Measurements from ENCODE around the gene NOLC1.

NOLC1 gene

DNA sequence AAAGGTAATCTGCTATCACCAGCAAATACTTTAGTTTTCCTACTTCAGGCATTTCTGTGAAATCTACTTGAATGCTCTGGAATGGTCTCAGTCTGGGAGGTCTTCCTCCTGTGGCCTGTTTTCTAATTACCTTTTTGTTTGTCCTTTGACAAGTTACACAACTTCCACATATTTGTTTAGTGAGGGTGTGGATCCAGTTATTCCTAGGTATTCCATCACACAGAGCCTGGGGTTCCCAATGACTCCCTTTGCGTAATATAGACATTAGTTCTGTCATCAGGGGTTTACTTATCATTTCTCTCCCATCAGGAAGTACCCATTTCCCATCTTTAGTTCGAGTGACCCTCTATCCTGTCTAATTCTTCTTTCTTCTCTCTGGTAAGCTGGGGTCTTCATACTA, 45.8 kb downstream of the NOLC1 start:
- no peak overlapping the region for H3K4me3 ChIP-seq (ENCODE audit: low read depth, low read length)
- no peak for DNase-seq (ENCODE audit: low read depth)
- in situ Hi-C loops (cut with HindIII; ENCODE audit: low sequenced_read_pairs) = no loop called here
- TF ChIP-seq, protein P1, sequence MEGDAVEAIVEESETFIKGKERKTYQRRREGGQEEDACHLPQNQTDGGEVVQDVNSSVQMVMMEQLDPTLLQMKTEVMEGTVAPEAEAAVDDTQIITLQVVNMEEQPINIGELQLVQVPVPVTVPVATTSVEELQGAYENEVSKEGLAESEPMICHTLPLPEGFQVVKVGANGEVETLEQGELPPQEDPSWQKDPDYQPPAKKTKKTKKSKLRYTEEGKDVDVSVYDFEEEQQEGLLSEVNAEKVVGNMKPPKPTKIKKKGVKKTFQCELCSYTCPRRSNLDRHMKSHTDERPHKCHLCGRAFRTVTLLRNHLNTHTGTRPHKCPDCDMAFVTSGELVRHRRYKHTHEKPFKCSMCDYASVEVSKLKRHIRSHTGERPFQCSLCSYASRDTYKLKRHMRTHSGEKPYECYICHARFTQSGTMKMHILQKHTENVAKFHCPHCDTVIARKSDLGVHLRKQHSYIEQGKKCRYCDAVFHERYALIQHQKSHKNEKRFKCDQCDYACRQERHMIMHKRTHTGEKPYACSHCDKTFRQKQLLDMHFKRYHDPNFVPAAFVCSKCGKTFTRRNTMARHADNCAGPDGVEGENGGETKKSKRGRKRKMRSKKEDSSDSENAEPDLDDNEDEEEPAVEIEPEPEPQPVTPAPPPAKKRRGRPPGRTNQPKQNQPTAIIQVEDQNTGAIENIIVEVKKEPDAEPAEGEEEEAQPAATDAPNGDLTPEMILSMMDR (IDR thresholded peaks at IDR 0.05; ENCODE audit: low read depth, low read length, missing control alignments) = no peak

DNA sequence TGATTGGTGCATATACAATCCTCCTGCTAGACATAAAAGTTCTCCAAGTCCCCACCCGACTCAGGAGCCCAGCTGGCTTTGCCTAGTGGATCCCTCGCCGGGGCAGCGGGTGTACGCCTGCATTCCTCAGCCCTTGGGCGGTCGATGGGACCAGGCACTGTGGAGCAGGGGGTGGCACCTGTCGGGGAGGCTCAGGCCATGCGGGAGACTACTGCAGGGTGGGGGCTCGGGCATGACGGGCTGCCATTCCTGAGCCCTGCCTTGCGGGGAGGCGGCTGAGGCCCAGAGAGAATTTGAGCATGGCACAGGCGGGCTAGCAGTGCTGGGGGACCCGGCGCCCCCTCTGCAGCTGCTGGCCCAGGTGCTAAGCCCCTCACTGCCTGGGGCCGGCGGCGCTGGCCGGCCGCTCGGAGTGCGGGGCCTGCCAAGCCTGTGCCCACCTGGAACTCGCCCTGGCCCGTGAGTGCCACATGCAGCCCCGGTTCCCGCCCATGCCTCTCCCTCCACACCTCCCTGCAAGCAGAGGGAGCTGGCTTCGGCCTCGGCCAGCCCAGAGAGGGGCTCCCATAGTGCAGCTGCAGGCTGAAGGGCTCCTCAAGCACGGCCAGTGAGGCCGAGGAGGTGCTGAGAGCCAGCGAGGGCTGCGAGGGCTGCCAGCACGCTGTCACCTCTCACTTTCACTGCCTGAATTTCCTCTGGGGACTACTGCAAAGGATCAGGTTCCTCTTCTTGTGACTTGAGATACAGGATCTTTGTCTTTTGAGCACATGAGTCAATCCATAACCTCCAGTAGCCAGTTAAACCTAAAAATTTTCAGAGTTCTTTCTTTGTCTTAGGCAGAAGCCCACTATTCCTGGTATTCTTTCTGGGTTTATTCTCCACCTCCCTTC, 48.8 kb downstream of the NOLC1 start:
- in situ Hi-C loops (cut with HindIII; ENCODE audit: low sequenced_read_pairs) = no loop called here
- DNase-seq (ENCODE audit: low read depth) = no peak
- TF ChIP-seq, protein P1 (IDR thresholded peaks at IDR 0.05; ENCODE audit: low read depth, low read length, missing control alignments) = no peak
- H3K4me3 ChIP-seq (ENCODE audit: low read depth, low read length) = no peak overlapping the region

DNA sequence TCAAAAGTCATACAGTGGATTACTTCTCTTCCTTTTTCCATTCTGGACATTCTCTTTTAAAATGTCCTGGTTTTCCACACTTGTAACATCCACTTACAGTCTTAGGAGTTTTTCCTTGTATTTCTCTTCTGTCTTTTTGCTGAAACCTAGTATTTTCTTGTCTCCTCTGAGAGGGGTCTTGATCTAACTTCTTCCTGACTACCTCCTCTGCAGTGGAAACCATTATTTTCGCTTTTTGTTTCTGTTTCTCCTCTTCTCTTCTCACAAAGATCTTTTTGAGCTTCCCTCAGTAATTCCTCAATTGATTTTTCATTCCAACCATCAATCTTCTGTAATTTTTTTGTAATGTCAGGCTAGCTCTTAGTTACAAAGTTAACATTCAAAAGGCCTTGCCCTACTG, 50.2 kb downstream of the NOLC1 start:
- no peak for DNase-seq (ENCODE audit: low read depth)
- in situ Hi-C loops (cut with HindIII; ENCODE audit: low sequenced_read_pairs) = no loop called here
- no peak overlapping the region for H3K4me3 ChIP-seq (ENCODE audit: low read depth, low read length)
- TF ChIP-seq, protein P1 (IDR thresholded peaks at IDR 0.05; ENCODE audit: low read depth, low read length, missing control alignments) = no peak

DNA sequence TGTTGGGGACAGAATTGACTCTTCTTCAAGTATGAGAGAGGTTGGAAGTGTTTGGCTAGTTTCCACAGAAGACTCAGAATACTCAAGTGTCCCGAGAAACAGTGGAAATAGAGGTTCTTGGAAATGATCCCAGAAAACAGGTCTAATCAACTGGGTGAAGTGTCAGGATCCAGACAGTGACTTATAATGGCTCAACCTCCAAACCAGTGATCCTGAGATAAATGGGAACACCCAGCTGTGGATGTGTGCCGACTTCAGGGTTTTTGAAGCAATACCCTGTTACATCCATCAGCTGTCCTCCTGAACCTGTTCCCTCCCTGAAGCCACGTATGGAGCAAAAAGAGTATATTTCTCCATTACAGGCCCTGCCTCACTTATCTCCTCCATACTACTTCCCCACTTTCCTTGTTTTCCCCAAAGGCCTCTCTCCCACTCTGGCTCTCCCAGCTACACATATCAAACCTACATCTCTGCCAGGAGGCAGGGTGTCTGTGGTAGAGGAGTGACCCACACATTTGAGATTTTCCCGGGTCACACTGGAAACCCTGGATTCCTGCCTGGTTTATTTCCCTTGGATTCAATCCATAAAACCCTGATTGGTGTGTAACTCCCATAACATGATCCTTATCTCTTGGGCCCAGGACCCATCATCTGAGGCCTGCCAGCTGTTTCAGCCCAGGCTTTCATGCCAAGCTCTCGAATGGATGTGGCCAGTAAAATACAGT, 56.3 kb downstream of the NOLC1 start:
- H3K4me3 ChIP-seq (ENCODE audit: low read depth, low read length) = no peak overlapping the region
- TF ChIP-seq, protein P1 (IDR thresholded peaks at IDR 0.05; ENCODE audit: low read depth, low read length, missing control alignments) = no peak
- in situ Hi-C loops (cut with HindIII; ENCODE audit: low sequenced_read_pairs) = no loop called here
- DNase-seq (ENCODE audit: low read depth) = no peak

DNA sequence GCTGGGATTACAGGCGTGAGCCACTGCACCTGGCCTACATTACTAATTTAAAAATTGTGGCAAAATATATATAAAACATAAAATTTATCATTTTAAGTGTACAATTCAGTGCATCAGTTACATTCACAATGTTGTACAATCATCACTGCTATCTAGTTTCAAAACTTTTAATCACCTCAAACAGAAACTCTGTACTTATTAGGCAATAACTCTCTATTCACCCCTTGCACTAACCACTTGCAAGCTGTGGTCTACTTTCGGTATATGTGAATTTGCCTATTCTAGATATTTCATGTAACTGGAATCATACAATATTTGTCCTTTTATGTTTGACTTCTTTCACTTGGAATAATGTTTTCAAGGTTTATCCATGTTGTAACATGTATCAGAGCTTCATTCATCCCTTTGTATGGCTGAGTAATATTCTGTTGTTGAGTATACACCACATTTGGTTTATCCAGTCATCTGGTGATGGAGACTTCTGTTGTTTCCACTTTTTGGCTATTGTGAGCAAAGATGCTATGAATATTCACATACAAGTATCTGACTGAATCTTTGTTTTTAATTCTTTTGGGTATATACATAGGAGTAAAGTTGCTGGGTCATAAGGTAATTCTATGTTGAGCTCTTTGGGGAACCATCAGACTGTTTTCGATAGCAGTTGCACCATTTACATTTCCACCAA, 59.6 kb downstream of the NOLC1 start:
- in situ Hi-C loops (cut with HindIII; ENCODE audit: low sequenced_read_pairs) = no loop called here
- H3K4me3 ChIP-seq (ENCODE audit: low read depth, low read length) = no peak overlapping the region
- TF ChIP-seq, protein P1 (IDR thresholded peaks at IDR 0.05; ENCODE audit: low read depth, low read length, missing control alignments) = no peak
- DNase-seq (ENCODE audit: low read depth) = no peak

Measured in astrocyte of the cerebellum (primary cell).